Natural killer cell (primary cell): ENCODE results near the gene CDH8. TPM values are rescaled to one million over a fixed set of nuclear protein-coding genes. Genes with fewer than 3 reads are reported as not detected.

Experiments used
- ATAC-seq, 3 donors: fragments of 150-1000 bp in 2 of 3; fragments of 200-7000 bp in 1 of 3; cut with Tn5 transposase; 1 replicate in 1 of 3; 2 replicates in 2 of 3; pipeline ENCODE4 v1.10.0; 2021; ENCODE audit warnings: mild to moderate bottlenecking in 2 of 3, moderate library complexity in 2 of 3
- DNase-seq, 2 donors: peaks; one replicate each; pipeline versions ENCODE4 v3.0.0 to v3.0.0-alpha.2; 2013 to 2021; ENCODE audit warnings: mixed read lengths in 1 of 2
- H3K27ac ChIP-seq: one replicate; pipeline ENCODE4 v1.5.1; 2013; ENCODE audit warnings: mild to moderate bottlenecking, low read length
- H3K27me3 ChIP-seq: one replicate; pipeline ENCODE4 v1.6.1; 2013; ENCODE audit warnings: low read length; ENCODE audit not compliant: control insufficient read depth, insufficient read depth
- H3K36me3 ChIP-seq: one replicate; pipeline ENCODE4 v1.6.1; 2013; ENCODE audit warnings: low read length; ENCODE audit not compliant: control insufficient read depth, insufficient read depth
- H3K4me1 ChIP-seq: one replicate; pipeline ENCODE4 v1.6.1; 2013; ENCODE audit warnings: low read length; ENCODE audit not compliant: control insufficient read depth, insufficient read depth
- H3K4me3 ChIP-seq: one replicate; pipeline ENCODE4 v1.5.1; 2013; ENCODE audit warnings: low read length
- H3K9me3 ChIP-seq: one replicate; pipeline ENCODE4 v1.6.1; 2013; ENCODE audit warnings: low read length; ENCODE audit not compliant: control insufficient read depth, insufficient read depth
- H3K27ac Mint-ChIP-seq, 2 donors: one replicate each; pipeline ENCODE4 v1.8.0; 2022; ENCODE audit warnings: mild to moderate bottlenecking in 2 of 2, mixed read lengths in 2 of 2, moderate library complexity in 1 of 2
- H3K27me3 Mint-ChIP-seq, 2 donors: one replicate each; pipeline ENCODE4 v1.8.0; 2022; ENCODE audit warnings: low read depth in 2 of 2, mixed read lengths in 2 of 2
- H3K36me3 Mint-ChIP-seq: one replicate; pipeline ENCODE4 v1.8.0; 2022; ENCODE audit warnings: mixed read lengths
- H3K4me1 Mint-ChIP-seq, 2 donors: one replicate each; pipeline ENCODE4 v1.8.0; 2022; ENCODE audit warnings: mixed read lengths in 2 of 2
- H3K4me3 Mint-ChIP-seq: one replicate; pipeline ENCODE4 v1.8.0; 2022; ENCODE audit warnings: mild to moderate bottlenecking, moderate library complexity, mixed read lengths
- H3K9me3 Mint-ChIP-seq, 2 donors: one replicate each; pipeline ENCODE4 v1.8.0; 2022; ENCODE audit warnings: mixed read lengths in 2 of 2
- CTCF ChIP-seq: fragments of 200-600 bp; IDR thresholded peaks from one replicate; pipeline ENCODE4 v1.8.0; 2022; ENCODE audit warnings: antibody characterized with exemption
- WGBS: methylation state at CpG from one replicate; pipeline ENCODE4 v1.1.7; 2013; ENCODE audit warnings: missing lambda C conversion rate; ENCODE audit not compliant: insufficient coverage; 5-methylcytosine and 5-hydroxymethylcytosine counted together
- intact Hi-C: fragments of 100-400 bp; cut with micrococcal nuclease; formaldehyde crosslinking; loops from one replicate; pipeline ENCODE4 v1.14.2; 2022
- total RNA-seq, 4 donors: library from RNA; stranded (reverse); fragments of 120-200 nt in 1 of 4; gene quantifications; one replicate each; pipeline versions ENCODE4 v1.2.3 to v1.2.4, GENCODE V29; 2013 to 2022

CDH8 gene
- total RNA-seq, 3 donors from 2014 or later (not counting 1 experiment from before 2014, with no cell fraction given): not detected

- Mint-ChIP-seq H3K27ac (no peak overlapping the region), H3K4me1 (no peaks in the 10 kb centered on the region), H3K4me3 (no peak overlapping the region), H3K9me3 (peaks cover 11 to 12% of the 10 kb centered on the region in 2 donors), H3K27me3 (no peaks in the 10 kb centered on the region), H3K36me3 (no peaks in the 10 kb centered on the region)
- ATAC-seq (no peak), DNase-seq (no peak)
- Histone ChIP-seq H3K4me1 (no peaks in the 10 kb centered on the region), H3K27me3 (no peaks in the 10 kb centered on the region), H3K27ac (no peak overlapping the region), H3K9me3 (peaks cover 5% of the 10 kb centered on the region), H3K36me3 (no peaks in the 10 kb centered on the region), H3K4me3 (no peak overlapping the region)
- WGBS: no CpG with 5 or more reads among the region's 1 CpG
- no peak for TF ChIP-seq CTCF
- intact Hi-C loops: no loop called here
Measured at GRCh38 chr16:61908426-61908825, 127.8 kb downstream of the CDH8 start.

- Mint-ChIP-seq H3K4me1 (no peaks in the 10 kb centered on the region), H3K27me3 (no peaks in the 10 kb centered on the region), H3K9me3 (peaks cover 15 to 18% of the 10 kb centered on the region in 2 donors), H3K4me3 (no peak overlapping the region), H3K36me3 (no peaks in the 10 kb centered on the region), H3K27ac (no peak overlapping the region)
- no peak for DNase-seq
- H3K4me1 ChIP-seq: no peaks in the 10 kb centered on the region
- H3K4me3 ChIP-seq: no peak overlapping the region
- no peaks in the 10 kb centered on the region for H3K36me3 ChIP-seq
- ATAC-seq: no peak
- WGBS: 100% methylated on average over 1 of the region's 1 CpG
- H3K27me3 ChIP-seq: no peaks in the 10 kb centered on the region
- intact Hi-C loops: no loop called here
- H3K9me3 ChIP-seq: peaks cover 5% of the 10 kb centered on the region
- TF ChIP-seq CTCF: no peak
- H3K27ac ChIP-seq: no peak overlapping the region
Measured at GRCh38 chr16:61901689-61902088, 134.5 kb downstream of the CDH8 start.

- Mint-ChIP-seq H3K9me3 (peaks cover 13 to 15% of the 10 kb centered on the region in 2 donors), H3K27ac (no peak overlapping the region), H3K4me1 (no peaks in the 10 kb centered on the region), H3K4me3 (no peak overlapping the region), H3K27me3 (no peaks in the 10 kb centered on the region), H3K36me3 (no peaks in the 10 kb centered on the region)
- Histone ChIP-seq H3K9me3 (peaks cover 5% of the 10 kb centered on the region), H3K4me1 (no peaks in the 10 kb centered on the region), H3K4me3 (no peak overlapping the region), H3K27ac (no peak overlapping the region), H3K36me3 (no peaks in the 10 kb centered on the region), H3K27me3 (no peaks in the 10 kb centered on the region)
- WGBS: 56% methylated on average over 1 of the region's 1 CpG
- TF ChIP-seq CTCF: no peak
- intact Hi-C loops: no loop called here
- ATAC-seq (no peak), DNase-seq (no peak)
Measured at GRCh38 chr16:61900482-61900881, 135.8 kb downstream of the CDH8 start.

GRCh38 chr16:61897657-61898056 is 138.6 kb downstream of the CDH8 start:
- H3K4me3 Mint-ChIP-seq: no peak overlapping the region
- DNase-seq (no peak), ATAC-seq (no peak)
- no peaks in the 10 kb centered on the region for H3K27me3 ChIP-seq
- H3K9me3 ChIP-seq: no peaks in the 10 kb centered on the region
- TF ChIP-seq CTCF: no peak
- no peaks in the 10 kb centered on the region for H3K4me1 Mint-ChIP-seq
- no peaks in the 10 kb centered on the region for H3K4me1 ChIP-seq
- peaks cover 15 to 18% of the 10 kb centered on the region in 2 donors for H3K9me3 Mint-ChIP-seq
- no peak overlapping the region for H3K27ac ChIP-seq
- H3K36me3 Mint-ChIP-seq: no peaks in the 10 kb centered on the region
- H3K27me3 Mint-ChIP-seq: no peaks in the 10 kb centered on the region
- 75% methylated on average over 3 of the region's 3 CpGs for WGBS
- H3K27ac Mint-ChIP-seq: no peak overlapping the region
- intact Hi-C loops: no loop called here
- H3K36me3 ChIP-seq: no peaks in the 10 kb centered on the region
- no peak overlapping the region for H3K4me3 ChIP-seq
